VCaP (cell line): ENCODE measurements around the gene SEC62.
A peak's percentile ranks its signal among the peaks of the same experiment; 100 is the strongest.

Experiments used
- H3K27ac ChIP-seq: fragments of 450-650 bp; 2 replicates; pipeline ENCODE4 v1.5.1; 2017
- CTCF ChIP-seq: fragments of 450-650 bp; conservative IDR thresholded peaks from 2 replicates; pipeline ENCODE4 v1.5.1; 2017; ENCODE audit warnings: mild to moderate bottlenecking, moderate library complexity

SEC62 gene

DNA sequence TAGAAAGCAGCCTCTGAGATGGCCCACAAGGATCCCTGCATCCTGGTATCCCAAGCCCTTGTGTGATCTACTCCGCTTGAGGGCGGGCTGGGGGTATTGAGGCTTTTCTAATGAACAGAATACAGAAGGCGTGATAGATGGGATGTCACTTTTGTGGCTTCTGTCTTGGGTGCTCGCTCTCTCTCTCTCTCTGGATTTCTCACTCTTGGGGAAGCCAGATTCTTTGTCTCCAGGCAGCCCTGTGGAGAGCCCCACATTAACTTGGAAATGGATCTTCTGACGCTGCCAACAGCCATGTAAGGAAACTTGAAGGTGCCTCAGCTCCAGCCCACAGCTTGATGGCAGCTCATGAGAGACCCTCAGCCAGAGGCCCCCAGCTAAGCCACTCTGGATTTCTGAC, 26.9 kb upstream of the SEC62 start:
- no peak overlapping the region for H3K27ac ChIP-seq
- TF ChIP-seq CTCF, result no peak

DNA sequence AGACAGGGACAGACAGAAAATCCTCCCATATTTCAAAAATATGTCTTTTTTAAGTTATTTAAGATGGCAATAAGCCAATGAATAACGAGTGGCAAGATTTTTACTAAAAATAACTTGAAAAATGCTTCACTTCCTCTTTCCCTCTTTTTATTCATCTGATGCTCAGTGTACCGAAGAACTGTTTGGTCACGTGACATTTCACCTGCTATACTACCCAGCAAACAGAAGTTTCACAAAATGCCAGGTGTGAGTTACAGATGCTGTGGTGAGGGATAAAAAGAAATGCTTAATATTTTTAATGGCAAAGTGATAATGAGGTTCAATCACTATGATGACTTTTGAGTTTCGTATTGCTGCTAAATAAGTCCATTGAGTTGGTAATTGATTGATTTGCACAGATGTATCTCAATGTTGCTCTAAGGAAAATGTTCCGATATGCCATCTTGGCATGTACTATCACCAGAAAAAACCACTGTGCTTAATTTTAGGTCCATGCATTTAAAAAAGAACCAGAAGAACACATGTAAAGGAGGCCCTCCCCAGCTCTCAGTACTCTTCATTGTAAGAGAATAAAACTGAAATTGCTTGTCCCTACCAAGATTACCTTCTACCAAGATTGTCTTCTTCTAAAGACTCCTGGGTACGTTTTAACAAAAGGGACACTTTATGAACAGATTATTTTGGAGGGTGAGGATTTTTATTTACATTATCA, 26.0 kb upstream of the SEC62 start:
- H3K27ac ChIP-seq, result no peak overlapping the region
- TF ChIP-seq CTCF, result no peak

- TF ChIP-seq CTCF, result no peak
- peak overlapping the region; percentile 98 for H3K27ac ChIP-seq
Observed at GRCh38 chr3:169945313-169945712, 21.3 kb upstream of the SEC62 start.

DNA sequence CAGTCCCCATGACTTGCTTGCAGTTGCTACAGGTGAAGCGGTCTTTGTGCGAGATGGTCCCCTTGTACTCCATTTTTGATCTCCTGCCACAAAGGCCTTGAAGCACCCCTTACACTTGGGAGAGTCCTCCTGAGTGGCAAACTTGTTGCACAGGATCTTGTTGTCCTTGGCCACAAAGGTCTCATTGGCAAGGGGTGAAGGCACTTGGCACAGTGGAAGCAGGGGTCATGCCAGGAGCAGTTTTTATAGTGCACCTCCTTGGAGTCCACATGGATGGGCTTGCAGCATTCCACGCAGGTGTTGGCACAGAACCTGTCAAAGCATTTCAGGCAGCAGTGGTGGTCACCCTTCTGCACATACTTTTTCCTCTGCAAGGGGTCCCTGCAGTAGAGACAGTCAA, 20.3 kb upstream of the SEC62 start:
- peak overlapping the region; percentile 98 for H3K27ac ChIP-seq
- no peak for TF ChIP-seq CTCF

GRCh38 chr3:169948559-169949448, 17.8 kb upstream of the SEC62 start:
- no peak for TF ChIP-seq CTCF
- H3K27ac ChIP-seq, result peak overlapping the region; percentile 98

DNA sequence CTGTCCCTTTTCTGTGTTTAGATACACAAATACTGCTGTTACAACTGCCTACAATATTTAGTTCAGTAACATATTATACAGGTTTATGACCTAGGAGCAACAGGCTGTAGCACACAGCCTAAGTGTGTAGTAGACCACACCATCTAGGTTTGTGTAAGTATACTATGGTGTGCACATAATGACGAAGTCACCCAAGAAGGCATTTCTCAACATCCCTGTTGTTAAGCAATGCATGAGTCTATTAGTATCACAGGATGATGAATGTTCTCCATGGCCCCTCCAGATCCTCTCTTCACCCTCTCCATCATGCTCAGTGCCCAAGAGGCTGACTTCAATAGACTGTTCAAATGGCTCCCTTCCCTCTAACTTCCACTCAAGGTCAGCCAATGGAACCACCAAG, 14.6 kb upstream of the SEC62 start:
- no peak for TF ChIP-seq CTCF
- H3K27ac ChIP-seq, result no peak overlapping the region; the same call in 1 of the 2 replicates

GRCh38 chr3:169953462-169954141, 13.0 kb upstream of the SEC62 start:
- H3K27ac ChIP-seq, result no peak overlapping the region
- TF ChIP-seq CTCF, result no peak
